Neural crest cell (in vitro differentiated cells): Measurements from ENCODE around the gene MAP3K19. TPM values are rescaled to one million over a fixed set of nuclear protein-coding genes. Genes with fewer than 3 reads are reported as not detected.
"Not testable (repeated sequence)": the region's sequence is repeated elsewhere in the genome, so short reads cannot be mapped to it uniquely, and the experiment has no call there.

Source experiments
- DNase-seq: peaks from one replicate; pipeline ENCODE4 v3.0.0; 2021; ENCODE audit warnings: low read depth, mixed read lengths, low spot score
- H3K27ac Mint-ChIP-seq: one replicate; pipeline ENCODE4 v1.8.0; 2021; ENCODE audit warnings: mild to moderate bottlenecking, mixed read lengths; ENCODE audit not compliant: unreplicated experiment
- H3K27me3 Mint-ChIP-seq: 2 replicates; pipeline ENCODE4 v1.8.0; 2021; ENCODE audit warnings: low read depth, mild to moderate bottlenecking, mixed read lengths
- H3K36me3 Mint-ChIP-seq: 2 replicates; pipeline ENCODE4 v1.8.0; 2021; ENCODE audit warnings: low read depth, mild to moderate bottlenecking, mixed read lengths
- H3K4me1 Mint-ChIP-seq: 2 replicates; pipeline ENCODE4 v1.8.0; 2021; ENCODE audit warnings: mixed read lengths
- H3K4me3 Mint-ChIP-seq: one replicate; pipeline ENCODE4 v1.8.0; 2021; ENCODE audit warnings: mild to moderate bottlenecking, mixed read lengths
- H3K9me3 Mint-ChIP-seq: 2 replicates; pipeline ENCODE4 v1.8.0; 2021; ENCODE audit warnings: mixed read lengths
- total RNA-seq: library from RNA; stranded (reverse); gene quantifications from 2 replicates; pipeline ENCODE4 v1.2.1, GENCODE V29; 2021
- TF ChIP-seq, protein P1 (sequence below): fragments of 200-600 bp; sonication (generic); conservative IDR thresholded peaks from 2 replicates; pipeline ENCODE4 v1.5.0; 2021; ENCODE audit warnings: antibody characterized with exemption, mild to moderate bottlenecking

MAP3K19 gene
- total RNA-seq, 1 donor from 2014 or later, result not detected

DNA sequence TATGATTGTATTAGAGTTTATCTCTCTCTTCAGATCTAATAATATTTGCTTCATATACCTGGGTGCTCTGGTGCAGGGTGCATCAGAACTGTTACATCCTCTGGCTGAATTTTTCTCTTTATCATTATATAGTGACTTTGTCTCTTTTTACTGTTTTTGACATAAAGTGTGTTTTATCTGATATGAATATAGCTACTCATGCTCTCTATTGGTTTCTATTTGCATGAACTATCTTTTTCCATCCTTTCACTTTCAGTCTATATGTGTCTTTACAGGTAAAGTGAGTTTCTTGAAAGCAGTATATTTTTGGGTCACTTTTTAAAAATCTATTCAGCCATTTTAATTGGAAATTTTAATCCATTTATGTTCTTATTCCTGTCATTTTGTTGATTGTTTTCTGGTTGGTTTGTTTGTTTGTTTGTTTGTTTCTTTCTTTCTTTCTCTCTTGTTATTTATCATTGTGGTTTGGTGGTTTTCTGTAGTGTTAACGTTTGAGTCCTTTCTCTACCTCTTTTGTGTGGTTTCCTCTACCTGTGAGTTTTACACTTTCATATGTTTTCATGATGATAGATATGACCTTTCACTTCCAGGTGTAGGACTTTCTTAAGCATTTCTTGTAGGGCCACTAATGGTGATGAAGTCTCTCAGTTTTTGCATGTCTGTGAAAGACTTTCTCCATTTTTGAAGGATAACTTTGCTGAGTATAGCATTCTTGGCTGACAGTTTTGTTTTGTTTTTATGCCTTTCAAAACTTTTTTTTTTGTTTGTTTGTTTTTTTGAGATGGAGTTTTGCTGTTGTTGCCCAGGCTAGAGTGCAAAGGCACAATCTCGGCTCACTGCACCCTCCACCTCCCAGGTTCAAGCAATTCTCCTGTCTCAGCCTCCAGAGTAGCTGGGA lies 73.8 kb downstream of the MAP3K19 start:
- no peak for DNase-seq
- TF ChIP-seq, protein P1, sequence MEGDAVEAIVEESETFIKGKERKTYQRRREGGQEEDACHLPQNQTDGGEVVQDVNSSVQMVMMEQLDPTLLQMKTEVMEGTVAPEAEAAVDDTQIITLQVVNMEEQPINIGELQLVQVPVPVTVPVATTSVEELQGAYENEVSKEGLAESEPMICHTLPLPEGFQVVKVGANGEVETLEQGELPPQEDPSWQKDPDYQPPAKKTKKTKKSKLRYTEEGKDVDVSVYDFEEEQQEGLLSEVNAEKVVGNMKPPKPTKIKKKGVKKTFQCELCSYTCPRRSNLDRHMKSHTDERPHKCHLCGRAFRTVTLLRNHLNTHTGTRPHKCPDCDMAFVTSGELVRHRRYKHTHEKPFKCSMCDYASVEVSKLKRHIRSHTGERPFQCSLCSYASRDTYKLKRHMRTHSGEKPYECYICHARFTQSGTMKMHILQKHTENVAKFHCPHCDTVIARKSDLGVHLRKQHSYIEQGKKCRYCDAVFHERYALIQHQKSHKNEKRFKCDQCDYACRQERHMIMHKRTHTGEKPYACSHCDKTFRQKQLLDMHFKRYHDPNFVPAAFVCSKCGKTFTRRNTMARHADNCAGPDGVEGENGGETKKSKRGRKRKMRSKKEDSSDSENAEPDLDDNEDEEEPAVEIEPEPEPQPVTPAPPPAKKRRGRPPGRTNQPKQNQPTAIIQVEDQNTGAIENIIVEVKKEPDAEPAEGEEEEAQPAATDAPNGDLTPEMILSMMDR, result no peak
- Mint-ChIP-seq H3K4me3 (no peak overlapping the region), H3K27ac (no peak overlapping the region), H3K4me1 (no peaks in the 10 kb centered on the region), H3K9me3 (peaks cover 28% of the 10 kb centered on the region), H3K27me3 (no peaks in the 10 kb centered on the region), H3K36me3 (peaks cover 18% of the 10 kb centered on the region)

DNA sequence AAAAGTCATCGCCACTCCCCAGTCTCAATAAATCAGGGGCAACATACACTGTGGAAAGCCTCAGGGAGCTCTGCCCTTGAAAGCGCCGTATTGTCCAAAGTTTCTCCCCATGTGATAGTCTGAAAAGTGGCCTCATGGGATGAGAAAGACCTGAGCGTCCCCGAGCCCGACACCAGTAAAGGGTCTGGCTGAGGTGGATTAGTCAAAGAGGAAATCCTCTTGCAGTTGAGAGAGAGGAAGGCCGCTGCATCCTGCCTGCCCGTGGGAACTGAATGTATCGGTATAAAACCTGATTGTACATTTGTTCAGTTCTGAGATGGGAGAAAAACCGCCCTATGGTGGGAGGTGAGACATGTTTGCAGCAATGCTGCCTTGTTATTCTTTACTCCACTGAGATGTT lies 80.1 kb downstream of the MAP3K19 start:
- H3K9me3 Mint-ChIP-seq, result peaks cover 18% of the 10 kb centered on the region
- not testable (repeated sequence) for H3K4me3 Mint-ChIP-seq, H3K27me3 Mint-ChIP-seq, H3K27ac Mint-ChIP-seq, H3K4me1 Mint-ChIP-seq, DNase-seq
- H3K36me3 Mint-ChIP-seq, result peaks cover 14% of the 10 kb centered on the region

DNA sequence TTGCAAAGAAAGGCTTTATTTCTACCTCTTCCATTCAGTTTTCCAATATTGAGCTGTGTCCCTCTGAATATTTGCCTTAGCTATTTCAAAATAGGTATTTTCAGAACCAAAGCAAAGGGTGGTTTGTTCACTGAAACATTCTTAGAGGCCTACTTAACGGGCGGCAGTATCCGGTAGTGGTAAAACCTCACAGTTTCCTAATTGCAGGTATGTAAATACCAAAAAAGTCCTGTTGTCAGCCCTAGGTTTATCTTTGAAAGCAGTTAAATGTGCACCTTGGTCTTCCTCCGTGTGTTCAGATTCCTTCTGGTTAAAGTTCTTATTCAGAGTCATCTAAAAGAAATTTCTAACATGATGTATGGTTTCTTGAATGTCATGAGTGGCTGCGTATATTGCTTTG lies 89.8 kb downstream of the MAP3K19 start:
- DNase-seq, result no peak
- TF ChIP-seq, protein P1, result no peak
- no peak overlapping the region for H3K27ac Mint-ChIP-seq
- no peak overlapping the region for H3K4me3 Mint-ChIP-seq
- peaks cover 13% of the 10 kb centered on the region for H3K36me3 Mint-ChIP-seq
- H3K27me3 Mint-ChIP-seq, result no peaks in the 10 kb centered on the region
- H3K4me1 Mint-ChIP-seq, result peaks cover 5% of the 10 kb centered on the region
- H3K9me3 Mint-ChIP-seq, result no peaks in the 10 kb centered on the region

DNA sequence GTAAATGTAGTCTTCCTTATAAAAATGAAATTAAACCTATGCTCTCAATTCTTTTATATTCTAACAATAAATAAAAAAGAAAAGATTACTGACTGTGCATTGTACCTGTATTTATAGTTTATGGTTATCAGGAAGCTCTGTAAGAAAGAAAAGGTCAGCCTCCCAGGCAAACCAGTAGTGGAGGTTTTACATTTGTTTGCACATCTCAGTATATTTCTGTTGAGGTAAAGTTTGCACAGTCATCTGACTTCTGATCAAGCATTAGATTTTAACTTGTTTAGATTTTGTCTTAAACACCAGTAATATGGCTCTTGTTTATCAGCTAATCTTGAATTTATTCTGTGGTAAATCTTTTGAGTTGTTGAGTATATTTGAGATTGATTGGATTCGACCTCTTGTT lies 91.5 kb downstream of the MAP3K19 start:
- H3K4me1 Mint-ChIP-seq, result no peaks in the 10 kb centered on the region
- TF ChIP-seq, protein P1, result no peak
- H3K4me3 Mint-ChIP-seq, result no peak overlapping the region
- H3K27me3 Mint-ChIP-seq, result no peaks in the 10 kb centered on the region
- no peak for DNase-seq
- no peak overlapping the region for H3K27ac Mint-ChIP-seq
- H3K9me3 Mint-ChIP-seq, result no peaks in the 10 kb centered on the region
- peaks cover 16% of the 10 kb centered on the region for H3K36me3 Mint-ChIP-seq

DNA sequence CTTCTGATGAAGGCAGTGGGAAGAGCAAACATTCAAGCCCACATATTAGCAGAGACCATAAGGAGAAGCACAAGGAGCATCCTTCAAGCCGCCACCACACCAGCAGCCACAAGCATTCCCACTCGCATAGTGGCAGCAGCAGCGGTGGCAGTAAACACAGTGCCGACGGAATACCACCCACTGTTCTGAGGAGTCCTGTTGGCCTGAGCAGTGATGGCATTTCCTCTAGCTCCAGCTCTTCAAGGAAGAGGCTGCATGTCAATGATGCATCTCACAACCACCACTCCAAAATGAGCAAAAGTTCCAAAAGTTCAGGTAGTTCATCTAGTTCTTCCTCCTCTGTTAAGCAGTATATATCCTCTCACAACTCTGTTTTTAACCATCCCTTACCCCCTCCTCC lies 93.2 kb downstream of the MAP3K19 start:
- TF ChIP-seq, protein P1, result no peak
- Mint-ChIP-seq H3K27ac (no peak overlapping the region), H3K36me3 (peaks cover 23% of the 10 kb centered on the region), H3K9me3 (no peaks in the 10 kb centered on the region), H3K4me3 (no peak overlapping the region), H3K4me1 (no peaks in the 10 kb centered on the region), H3K27me3 (no peaks in the 10 kb centered on the region)
- no peak for DNase-seq

DNA sequence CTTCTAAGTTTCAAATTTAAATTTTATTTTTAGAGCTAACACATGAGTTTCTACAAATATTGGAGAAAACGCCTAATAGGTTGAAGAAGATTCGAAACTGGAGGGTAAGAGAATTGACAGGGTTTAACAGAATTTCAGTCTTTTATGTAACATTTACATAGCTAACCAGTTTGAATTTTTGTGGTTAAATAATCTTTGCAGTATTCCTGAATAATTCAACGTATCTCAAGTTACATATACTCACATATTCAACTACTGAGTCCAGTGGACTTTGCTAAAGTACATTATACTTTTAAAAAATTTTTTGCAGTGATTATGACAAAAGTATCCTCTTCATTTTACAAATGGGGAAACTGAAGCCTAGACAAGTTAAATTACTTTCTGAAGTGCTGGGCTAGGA lies 94.6 kb downstream of the MAP3K19 start:
- no peak for DNase-seq
- Mint-ChIP-seq H3K4me1 (no peaks in the 10 kb centered on the region), H3K36me3 (peaks cover 20% of the 10 kb centered on the region), H3K27me3 (no peaks in the 10 kb centered on the region), H3K4me3 (no peak overlapping the region), H3K9me3 (no peaks in the 10 kb centered on the region), H3K27ac (no peak overlapping the region)
- TF ChIP-seq, protein P1, result no peak
